Mesenchymal stem cell (in vitro differentiated cells and primary cell): Measurements from ENCODE around the gene HSPG2. TPM values are rescaled to one million over a fixed set of nuclear protein-coding genes. Genes with fewer than 3 reads are reported as not detected.
"Not testable (repeated sequence)": the region's sequence is repeated elsewhere in the genome, so short reads cannot be mapped to it uniquely, and the experiment has no call there.

ENCODE experiments used
- DNase-seq: peaks from one replicate; pipeline ENCODE4 v3.0.0-alpha.2; 2013
- H2AFZ ChIP-seq: one replicate; pipeline ENCODE4 v1.6.1; 2013; ENCODE audit warnings: low read depth, mild to moderate bottlenecking, control low read depth, inconsistent platforms, low read length, moderate library complexity
- H2AK5ac ChIP-seq: 2 replicates; pipeline ENCODE4 v1.6.1; 2013; ENCODE audit warnings: low read length, moderate library complexity, mild to moderate bottlenecking, inconsistent platforms; ENCODE audit not compliant: severe bottlenecking
- H2BK120ac ChIP-seq: one replicate; pipeline ENCODE4 v1.6.1; 2013; ENCODE audit warnings: low read depth, mild to moderate bottlenecking, inconsistent platforms, low read length, moderate library complexity
- H2BK12ac ChIP-seq, 2 experiments: one replicate each; pipeline ENCODE4 v1.6.1; 2013; ENCODE audit warnings: inconsistent platforms in 2 of 2, low read length in 2 of 2, mild to moderate bottlenecking in 2 of 2, moderate library complexity in 2 of 2, control low read depth in 1 of 2
- H2BK15ac ChIP-seq: one replicate; pipeline ENCODE4 v1.6.1; 2013; ENCODE audit warnings: mild to moderate bottlenecking, low read depth, inconsistent platforms; ENCODE audit not compliant: poor library complexity, severe bottlenecking
- H2BK5ac ChIP-seq: 2 replicates; pipeline ENCODE4 v1.6.1; 2013; ENCODE audit warnings: low read depth, mild to moderate bottlenecking, low read length, control low read depth, inconsistent platforms; ENCODE audit not compliant: poor library complexity, severe bottlenecking
- H3K14ac ChIP-seq, 2 experiments: one replicate each; pipeline ENCODE4 v1.6.1; 2013; ENCODE audit warnings: inconsistent platforms in 2 of 2, low read length in 2 of 2, control low read depth in 1 of 2, mild to moderate bottlenecking in 1 of 2, moderate library complexity in 1 of 2
- H3K18ac ChIP-seq, 2 experiments: one replicate each; pipeline ENCODE4 v1.6.1; 2013; ENCODE audit warnings: inconsistent platforms in 2 of 2, low read length in 2 of 2, control low read depth in 1 of 2, low read depth in 1 of 2, mild to moderate bottlenecking in 1 of 2
- H3K23ac ChIP-seq, 2 experiments: one replicate each; pipeline ENCODE4 v1.6.1; 2013; ENCODE audit warnings: inconsistent platforms in 2 of 2, low read length in 2 of 2, mild to moderate bottlenecking in 2 of 2, moderate library complexity in 2 of 2, control low read depth in 1 of 2
- H3K27ac ChIP-seq: 2 replicates; pipeline ENCODE4 v1.5.1; 2013; ENCODE audit warnings: mild to moderate bottlenecking, moderate library complexity, low read length, control low read depth, inconsistent platforms; ENCODE audit not compliant: poor library complexity, severe bottlenecking
- H3K27me3 ChIP-seq, 2 experiments: 2 replicates each; pipeline versions ENCODE4 v1.6.1 to v1.7.0; 2013; ENCODE audit warnings: low read length in 2 of 2, mild to moderate bottlenecking in 2 of 2, moderate library complexity in 2 of 2, control low read depth in 1 of 2, inconsistent platforms in 1 of 2; ENCODE audit not compliant: control insufficient read depth in 1 of 2, insufficient read depth in 1 of 2
- H3K36me3 ChIP-seq, 2 experiments: 2 replicates each; pipeline versions ENCODE4 v1.6.1 to v1.7.0; 2013; ENCODE audit warnings: low read length in 2 of 2, control low read depth in 1 of 2, inconsistent platforms in 1 of 2, low read depth in 1 of 2, mild to moderate bottlenecking in 1 of 2; ENCODE audit not compliant: insufficient read depth in 2 of 2, control insufficient read depth in 1 of 2
- H3K4ac ChIP-seq, 2 experiments: one replicate each; pipeline ENCODE4 v1.6.1; 2013; ENCODE audit warnings: inconsistent platforms in 2 of 2, low read length in 2 of 2, mild to moderate bottlenecking in 2 of 2, moderate library complexity in 2 of 2, control low read depth in 1 of 2, low read depth in 1 of 2
- H3K4me1 ChIP-seq: 2 replicates; pipeline ENCODE4 v1.6.1; 2013; ENCODE audit warnings: low read depth, low read length, control low read depth; ENCODE audit not compliant: control insufficient read depth, insufficient read depth
- H3K4me2 ChIP-seq: 2 replicates; pipeline ENCODE4 v1.6.1; 2013; ENCODE audit warnings: low read length, mild to moderate bottlenecking, inconsistent platforms; ENCODE audit not compliant: poor library complexity, severe bottlenecking
- H3K4me3 ChIP-seq, 2 experiments: 2 replicates each; pipeline versions ENCODE4 v1.5.1 to v1.7.0; 2013; ENCODE audit warnings: low read length in 2 of 2, mild to moderate bottlenecking in 2 of 2, control low read depth in 1 of 2, low read depth in 1 of 2; ENCODE audit not compliant: insufficient read depth in 1 of 2
- H3K79me1 ChIP-seq: replicated peaks from 2 replicates; pipeline ENCODE4 v1.6.1; 2013; ENCODE audit warnings: mild to moderate bottlenecking, control low read depth, low read length, inconsistent platforms; ENCODE audit not compliant: poor library complexity, severe bottlenecking
- H3K9ac ChIP-seq: 2 replicates; pipeline ENCODE4 v1.7.0; 2013; ENCODE audit warnings: mild to moderate bottlenecking, low read length, moderate library complexity
- H3K9me3 ChIP-seq: 2 replicates; pipeline ENCODE4 v1.7.0; 2013; ENCODE audit warnings: mild to moderate bottlenecking, low read length; ENCODE audit not compliant: control insufficient read depth
- H4K8ac ChIP-seq: one replicate; pipeline ENCODE4 v1.6.1; 2013; ENCODE audit warnings: inconsistent platforms, mild to moderate bottlenecking, low read length, moderate library complexity
- H4K91ac ChIP-seq: one replicate; pipeline ENCODE4 v1.6.1; 2013; ENCODE audit warnings: mild to moderate bottlenecking, low read length, inconsistent platforms
- WGBS: methylation state at CpG from one replicate; pipeline ENCODE4 v1.1.7; 2013; ENCODE audit warnings: mixed read lengths; 5-methylcytosine and 5-hydroxymethylcytosine counted together
- polyA plus RNA-seq, 2 experiments: library from polyadenylated mRNA; stranded (reverse); fragments of 200-250 nt; gene quantifications; one replicate each; pipeline ENCODE4 v1.2.3, GENCODE V29; 2013

Gene HSPG2
- 26.3 TPM for polyA plus RNA-seq (2013, experiment 1 of 2)
- polyA plus RNA-seq (2013, experiment 2 of 2): 21.0 TPM

DNA sequence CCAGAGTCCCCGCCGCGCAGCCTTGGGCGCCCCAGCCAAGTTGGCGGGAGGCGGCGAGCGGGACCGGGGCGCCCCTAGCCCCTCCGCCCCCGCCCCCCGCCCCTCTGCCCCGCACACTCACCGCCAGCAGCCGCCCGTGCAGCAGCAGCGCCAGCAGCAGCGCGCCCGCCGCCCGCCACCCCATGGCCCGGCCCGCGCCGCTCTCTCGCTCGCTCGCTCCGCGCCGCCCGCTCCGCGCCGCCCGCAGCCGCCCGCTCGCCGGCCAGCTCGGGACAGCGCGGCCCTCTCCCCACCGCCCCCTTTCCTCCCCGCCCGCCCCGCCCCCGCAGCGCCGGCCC lies at the start of gene HSPG2:
Gene HSPG2 (minus strand): TSS at position 277 of the 338 bp plus-strand sequence. CDS start 93 bp downstream, at position 184.
- Histone ChIP-seq H3K27ac (peak within 1 kb of the TSS; percentile 79), H3K4me3 (peak within 1 kb of the TSS; percentile 83 to 97), H3K36me3 (peaks cover 2 to 9% of the 10 kb centered on the region in 2 experiments), H3K14ac (peak within 1 kb of the TSS in 1 of 2 experiments; percentile 91), H2BK15ac (peak within 1 kb of the TSS; percentile 82), H3K4ac (peak within 1 kb of the TSS; percentile 85 to 89), H3K4me1 (peaks cover 55% of the 10 kb centered on the region), H2BK12ac (peak within 1 kb of the TSS in 1 of 2 experiments; percentile 98), H2BK5ac (peak within 1 kb of the TSS; percentile 46), H2BK120ac (peak within 1 kb of the TSS; percentile 88), H3K9me3 (no peaks in the 10 kb centered on the region), H3K27me3 (no peaks in the 10 kb centered on the region), H3K4me2 (peak within 1 kb of the TSS; percentile 90), H2AFZ (peak within 1 kb of the TSS; percentile 36), H3K9ac (peak within 1 kb of the TSS; percentile 94), H4K91ac (peak within 1 kb of the TSS; percentile 23), H3K79me1 (no peaks in the 10 kb centered on the region), H4K8ac (peak within 1 kb of the TSS; percentile 98), H2AK5ac (peak within 1 kb of the TSS; percentile 88), H3K23ac (peak within 1 kb of the TSS in 1 of 2 experiments; percentile 66), H3K18ac (peak within 1 kb of the TSS; percentile 85 to 91)
- no peak for DNase-seq
- no CpG with 5 or more reads among the region's 52 CpGs for WGBS

DNA sequence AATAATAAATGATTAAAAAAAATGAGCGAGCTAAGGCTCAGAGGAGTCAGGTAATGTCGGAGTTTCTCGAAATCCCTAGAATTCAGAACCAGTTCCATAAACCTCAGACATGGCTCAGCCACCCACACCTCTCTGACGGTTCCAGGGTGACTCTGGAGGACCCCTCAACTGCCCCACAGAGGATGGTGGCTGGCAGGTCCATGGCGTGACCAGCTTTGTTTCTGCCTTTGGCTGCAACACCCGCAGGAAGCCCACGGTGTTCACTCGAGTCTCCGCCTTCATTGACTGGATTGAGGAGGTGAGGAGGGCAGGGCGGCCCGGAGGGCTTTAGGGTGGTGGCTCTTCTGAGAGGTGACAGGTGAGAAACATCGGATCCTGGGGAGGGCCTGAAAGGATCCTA lies 49.3 kb upstream of the HSPG2 start:
- not testable (repeated sequence) for H3K36me3 ChIP-seq, H3K4me3 ChIP-seq, H2BK15ac ChIP-seq, H3K27ac ChIP-seq, H3K4me2 ChIP-seq, H2AK5ac ChIP-seq, H2AFZ ChIP-seq, H4K8ac ChIP-seq, H3K4me1 ChIP-seq, H2BK12ac ChIP-seq, H3K9ac ChIP-seq, H2BK5ac ChIP-seq, H3K4ac ChIP-seq, DNase-seq, H3K14ac ChIP-seq, H3K9me3 ChIP-seq, H2BK120ac ChIP-seq, H3K79me1 ChIP-seq, H3K18ac ChIP-seq, H4K91ac ChIP-seq, H3K27me3 ChIP-seq, H3K23ac ChIP-seq
- 90% methylated on average over 5 of the region's 12 CpGs for WGBS

DNA sequence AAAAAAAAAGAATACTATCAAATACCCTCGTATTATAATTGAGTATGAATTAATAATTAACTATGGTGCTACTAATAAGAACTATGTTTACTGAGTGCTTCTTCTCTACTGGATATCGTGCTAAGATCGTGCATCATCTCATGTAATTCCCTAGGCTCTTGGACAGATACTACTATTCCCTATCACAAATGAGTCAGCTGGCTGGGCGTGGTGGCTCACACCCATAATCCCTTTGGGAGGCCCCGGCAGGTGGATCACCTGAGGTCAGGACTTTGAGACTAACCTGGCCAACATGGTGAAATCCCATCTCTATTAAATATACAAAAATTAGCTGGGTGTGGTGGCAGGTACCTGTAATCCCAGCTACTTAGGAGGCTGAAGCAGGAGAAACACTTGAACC lies 48.8 kb upstream of the HSPG2 start:
- H3K27ac ChIP-seq, DNase-seq, H2BK120ac ChIP-seq, H3K18ac ChIP-seq, H3K4ac ChIP-seq, H3K14ac ChIP-seq, H3K27me3 ChIP-seq, H2AFZ ChIP-seq, H3K9ac ChIP-seq, H3K4me1 ChIP-seq, H4K91ac ChIP-seq, H2BK5ac ChIP-seq, H3K36me3 ChIP-seq, H3K4me3 ChIP-seq, H3K79me1 ChIP-seq, H4K8ac ChIP-seq, H2AK5ac ChIP-seq, H3K9me3 ChIP-seq, H3K4me2 ChIP-seq, H2BK15ac ChIP-seq, H3K23ac ChIP-seq, H2BK12ac ChIP-seq: not testable (repeated sequence)
- 93% methylated on average over 4 of the region's 5 CpGs for WGBS

DNA sequence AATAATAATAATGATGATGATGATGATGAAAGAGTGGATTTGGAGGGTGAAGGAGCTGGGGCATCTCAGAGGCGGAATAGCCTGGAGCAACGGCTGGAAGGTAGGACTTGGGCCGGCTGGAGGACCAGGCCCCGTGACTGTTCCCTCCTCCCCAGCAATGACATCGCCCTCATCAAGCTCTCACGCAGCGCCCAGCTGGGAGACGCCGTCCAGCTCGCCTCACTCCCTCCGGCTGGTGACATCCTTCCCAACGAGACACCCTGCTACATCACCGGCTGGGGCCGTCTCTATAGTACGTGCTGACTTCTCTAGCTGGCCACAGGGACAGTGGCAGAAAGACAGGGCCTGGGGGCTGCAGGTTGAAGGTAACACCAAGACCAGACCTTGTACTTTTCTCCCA lies 46.4 kb upstream of the HSPG2 start:
- not testable (repeated sequence) for H4K8ac ChIP-seq, H2BK5ac ChIP-seq, H3K36me3 ChIP-seq, H4K91ac ChIP-seq, H3K4me3 ChIP-seq, H2AFZ ChIP-seq, H3K4me1 ChIP-seq, H3K27ac ChIP-seq, H3K23ac ChIP-seq, H3K27me3 ChIP-seq, DNase-seq, H3K4ac ChIP-seq, H3K9me3 ChIP-seq, H3K18ac ChIP-seq, H2BK120ac ChIP-seq, H3K9ac ChIP-seq, H2AK5ac ChIP-seq, H3K4me2 ChIP-seq, H2BK12ac ChIP-seq, H3K14ac ChIP-seq, H2BK15ac ChIP-seq, H3K79me1 ChIP-seq
- 90% methylated on average over 12 of the region's 15 CpGs for WGBS
